ENCODE measurements around the gene USP53.
A peak's percentile ranks its signal among the peaks of the same experiment; 100 is the strongest.
"Not testable (repeated sequence)": the region's sequence is repeated elsewhere in the genome, so short reads cannot be mapped to it uniquely, and the experiment has no call there.

USP53 gene

GRCh38 chr4:119212234-119212963, at the start of gene USP53:
Gene USP53 (plus strand): TSS chr4:119212713. CDS start chr4:119239760, 27,047 bp downstream.
- TF ChIP-seq CTCF (IDR thresholded peaks at IDR 0.05; ENCODE audit: low read depth, low read length): no peak
- peak; percentile 93 for DNase-seq (ENCODE audit: extremely low read depth, low read depth)

GRCh38 chr4:119165767-119166166, 46.7 kb upstream of the USP53 start:
- TF ChIP-seq CTCF (IDR thresholded peaks at IDR 0.05; ENCODE audit: low read depth, low read length): no peak

GRCh38 chr4:119170195-119170594, 42.3 kb upstream of the USP53 start:
- no peak for TF ChIP-seq CTCF (IDR thresholded peaks at IDR 0.05; ENCODE audit: low read depth, low read length)
- no peak for DNase-seq (ENCODE audit: extremely low read depth, low read depth)

More at GRCh38 chr4:119165767-119166166, 46.7 kb upstream of the USP53 start:
- DNase-seq (ENCODE audit: extremely low read depth, low read depth): no peak

GRCh38 chr4:119172223-119172622, 40.3 kb upstream of the USP53 start:
- TF ChIP-seq CTCF (IDR thresholded peaks at IDR 0.05; ENCODE audit: low read depth, low read length): no peak
- DNase-seq (ENCODE audit: extremely low read depth, low read depth): no peak

GRCh38 chr4:119173729-119174361, 38.7 kb upstream of the USP53 start:
- not testable (repeated sequence) for DNase-seq (ENCODE audit: extremely low read depth, low read depth)

GRCh38 chr4:119179011-119179410, 33.5 kb upstream of the USP53 start:
- DNase-seq (ENCODE audit: extremely low read depth, low read depth): no peak
- TF ChIP-seq CTCF (IDR thresholded peaks at IDR 0.05; ENCODE audit: low read depth, low read length): no peak

- no peak for TF ChIP-seq CTCF (IDR thresholded peaks at IDR 0.05; ENCODE audit: low read depth, low read length)
These were observed 28.4 kb upstream of the USP53 start for GRCh38 chr4:119184128-119184527.

More at GRCh38 chr4:119184128-119184527, 28.4 kb upstream of the USP53 start:
- no peak for DNase-seq (ENCODE audit: extremely low read depth, low read depth)

Data from AG09319 (cell line).